SU-DHL-6 (cell line): ENCODE results near the gene APBB2.

Experiments
- CTCF ChIP-seq: fragments of 200-600 bp; sonication (generic); IDR thresholded peaks from one replicate; pipeline ENCODE4 v1.5.1; 2017; ENCODE audit warnings: antibody characterized with exemption, mild to moderate bottlenecking, low read length, moderate library complexity; ENCODE audit not compliant: insufficient read depth, poor library complexity, severe bottlenecking
- EZH2phosphoT487 ChIP-seq: fragments of 200-600 bp; sonication (generic), shearing (Covaris generic); conservative IDR thresholded peaks from 2 replicates; pipeline ENCODE4 v1.6.1; 2018; ENCODE audit warnings: mild to moderate bottlenecking, antibody characterized with exemption, low read length, moderate library complexity, mixed read lengths

- TF ChIP-seq CTCF (no peak), EZH2phosphoT487 (no peak)
Measured at GRCh38 chr4:40954088-40954668, 260.2 kb downstream of the APBB2 start.
